NOMO-1 (cell line): ENCODE data around the gene DAP3.
"Not testable (repeated sequence)": the region's sequence is repeated elsewhere in the genome, so short reads cannot be mapped to it uniquely, and the experiment has no call there.

Experiments used
- DNase-seq, 2 experiments: peaks; one replicate each; lab custom pipeline; 2025; ENCODE audit not compliant: unreplicated experiment in 2 of 2; lab: John Stamatoyannopoulos, UW

Gene DAP3

DNA sequence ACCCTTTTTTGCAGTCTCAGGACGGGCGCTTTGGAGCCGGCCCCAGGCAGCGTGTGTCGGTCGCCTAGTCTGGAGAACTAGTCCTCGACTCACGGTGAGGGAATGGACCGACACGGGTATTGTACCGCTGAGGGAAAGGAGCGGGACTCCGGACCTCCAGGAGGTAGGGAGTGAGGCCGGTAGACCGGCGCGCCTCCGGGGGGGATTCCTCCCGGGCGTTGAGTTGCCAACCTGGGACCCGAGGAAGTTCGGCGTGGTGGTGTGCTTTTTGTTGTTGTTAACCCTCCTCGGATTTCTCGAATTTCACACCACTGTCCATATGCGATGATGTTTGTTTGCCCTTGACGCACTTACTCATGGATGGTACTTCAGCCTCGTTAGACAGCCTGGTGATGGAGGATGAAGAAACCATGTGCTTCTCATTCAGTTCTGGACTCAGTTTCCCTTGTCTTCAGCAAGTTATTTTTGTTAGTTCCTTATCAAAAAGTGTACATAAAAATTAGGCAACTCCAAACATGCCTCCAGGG lies at the start of gene DAP3:
TSS of gene DAP3 (plus strand) at position 11 of the 527 bp plus-strand sequence. CDS start 20,689 bp downstream, outside the sequence.
- DNase-seq = not testable (repeated sequence)

DNA sequence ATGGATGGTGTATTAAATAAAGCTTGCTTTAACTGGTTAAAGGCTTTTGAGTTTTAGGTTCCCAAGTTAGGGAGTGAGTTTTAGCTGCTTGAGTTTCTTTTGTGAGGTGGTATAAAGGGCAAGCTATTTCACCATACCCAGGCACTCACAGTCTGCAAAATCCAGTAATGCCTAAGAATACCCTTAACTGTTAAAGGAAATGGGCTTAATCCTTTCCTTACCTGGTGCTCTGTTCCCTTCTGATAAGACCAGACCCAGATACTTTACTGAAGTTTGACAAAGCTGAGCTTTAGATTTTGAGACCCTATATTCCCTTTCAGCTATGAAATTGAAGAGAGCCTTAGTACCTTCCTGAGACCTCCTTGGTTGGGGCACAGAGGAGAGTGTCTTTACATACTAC lies 48.5 kb upstream of the DAP3 start:
- DNase-seq = no peak

DNA sequence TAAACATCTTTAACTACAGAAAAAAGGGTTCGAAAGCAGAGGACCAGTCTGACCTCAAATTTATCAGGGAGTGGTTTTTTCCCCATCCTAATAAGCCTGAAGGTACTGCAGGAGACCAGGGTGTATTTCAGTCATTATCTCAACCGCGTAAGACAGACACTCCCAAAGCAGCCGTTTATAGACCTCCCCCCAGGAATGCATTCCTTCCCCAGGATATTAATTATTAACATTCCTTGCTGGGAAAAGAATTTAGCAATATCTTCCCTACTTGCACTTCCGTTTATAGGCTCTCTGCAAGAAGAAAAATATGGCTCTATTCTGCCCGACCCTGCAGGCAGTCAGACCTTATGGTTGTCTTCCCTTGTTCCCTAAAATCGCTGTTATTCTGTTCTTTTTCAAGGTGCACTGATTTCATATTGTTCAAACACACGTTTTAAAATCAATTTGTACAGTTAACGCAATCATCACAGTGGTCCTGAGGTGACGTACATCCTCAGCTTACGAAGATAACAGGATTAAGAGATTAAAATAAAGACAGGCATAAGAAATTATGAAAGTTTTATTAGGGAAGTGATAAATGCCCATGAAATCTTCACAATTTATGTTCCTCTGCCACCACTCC lies 46.2 kb upstream of the DAP3 start:
- DNase-seq = not testable (repeated sequence)

GRCh38 chr1:155643230-155643629 lies 45.7 kb upstream of the DAP3 start:
- DNase-seq = no peak

- no peak for DNase-seq
Measured at GRCh38 chr1:155645034-155645598, 43.8 kb upstream of the DAP3 start.

DNA sequence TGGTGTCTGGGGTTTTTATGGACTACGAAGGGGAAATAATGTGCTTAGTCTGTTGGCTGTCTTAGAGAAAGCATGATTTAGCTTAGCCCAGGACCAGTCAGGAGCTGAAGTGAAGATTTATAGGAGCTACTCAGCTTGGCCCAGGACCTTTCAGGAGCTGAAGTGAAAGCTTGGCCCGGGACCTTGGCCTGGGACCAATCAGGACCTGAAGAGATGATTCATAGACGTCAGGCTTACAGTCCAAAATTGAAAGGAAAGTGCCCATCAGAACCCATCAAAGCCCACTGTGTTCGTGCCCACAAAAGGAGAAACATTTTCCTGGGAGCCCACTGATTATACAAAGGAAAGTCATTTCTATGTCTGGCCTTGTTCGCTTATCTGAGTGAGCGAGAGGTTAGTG lies 43.2 kb upstream of the DAP3 start:
- no peak for DNase-seq

DNA sequence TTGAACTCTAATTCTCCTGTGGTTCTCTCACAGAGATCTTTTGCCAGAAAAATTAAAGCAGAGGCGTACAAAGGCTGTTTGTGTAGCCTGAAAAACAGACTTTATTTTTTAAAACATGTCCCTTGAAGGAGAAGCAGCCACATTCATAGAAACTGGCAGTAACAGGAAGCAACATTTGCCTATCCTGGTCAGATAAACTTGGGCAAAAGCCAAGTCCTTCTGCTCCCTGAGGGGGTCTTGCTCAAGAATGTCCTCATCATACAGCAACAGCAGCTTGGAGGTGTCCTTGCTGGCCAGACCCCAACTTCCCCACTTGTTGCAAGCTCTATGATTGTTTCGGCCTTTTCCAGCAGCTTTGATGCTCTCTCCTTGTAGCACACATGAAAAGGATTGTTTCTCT lies 42.6 kb upstream of the DAP3 start:
- DNase-seq = peak; percentile 19 to 58

DNA sequence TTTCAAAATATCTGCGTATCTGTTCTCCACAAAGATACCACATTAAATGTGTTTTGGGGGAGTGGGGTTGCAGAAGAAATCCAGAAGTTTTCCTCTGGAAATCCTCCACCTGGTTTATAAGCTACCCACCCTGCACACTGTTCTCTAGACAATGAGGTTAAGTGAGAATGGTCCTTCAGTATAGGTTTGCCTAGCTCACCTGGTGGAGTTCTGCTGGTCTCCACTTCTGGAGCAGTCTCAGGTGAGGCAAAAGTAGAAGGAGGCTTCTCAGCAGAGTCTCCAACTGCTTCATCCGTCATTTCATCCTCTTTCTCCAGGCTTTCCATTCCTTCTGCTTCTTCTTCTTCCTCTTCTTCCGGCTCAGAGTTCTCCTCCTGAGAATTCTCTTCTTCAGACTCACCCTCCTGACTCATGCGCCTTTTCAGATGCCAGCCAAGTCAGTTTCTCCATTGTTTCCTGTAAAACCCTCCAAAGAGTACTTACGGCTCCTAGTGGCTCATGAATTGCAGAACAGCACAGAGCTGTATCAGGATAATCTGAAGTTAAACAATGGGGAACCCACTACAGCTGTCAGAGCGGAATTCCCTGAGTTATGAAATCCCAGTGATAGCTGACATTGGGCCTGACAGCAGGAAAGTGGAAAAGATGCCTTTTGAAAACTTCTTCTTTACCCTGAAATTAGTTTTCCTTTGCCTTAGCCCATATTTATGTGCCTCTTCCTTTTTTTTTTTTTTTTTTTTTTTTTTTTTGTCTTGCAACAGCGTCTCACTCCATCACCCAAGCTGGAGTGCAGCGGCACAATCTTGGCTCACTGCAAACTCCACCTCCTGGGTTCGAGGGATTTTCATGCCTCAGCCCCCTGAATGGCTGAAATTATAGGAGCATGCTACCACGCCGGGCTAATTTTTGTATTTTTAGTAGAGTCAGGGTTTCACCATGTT lies 40.4 kb upstream of the DAP3 start:
- peak; percentile 23 to 35 for DNase-seq

DNA sequence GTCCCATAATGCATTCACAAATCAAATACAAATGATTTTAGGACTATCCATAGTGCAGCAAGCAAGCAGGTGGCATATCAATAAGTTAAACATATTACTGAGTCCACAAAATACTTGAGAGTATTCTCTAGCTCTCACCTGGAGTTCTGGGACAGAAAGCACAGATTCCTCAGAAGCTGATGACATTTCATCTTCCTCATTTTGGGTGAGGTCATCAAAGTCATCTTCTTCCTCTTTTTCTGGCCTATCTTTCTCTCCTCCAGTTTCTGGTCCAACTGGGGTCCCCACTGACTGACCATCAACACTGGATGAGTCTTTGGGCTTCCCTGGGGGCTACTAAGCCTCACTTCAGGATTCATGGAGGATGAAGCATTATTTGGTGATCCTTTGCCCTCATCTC lies 39.2 kb upstream of the DAP3 start:
- peak; percentile 49 to 51 for DNase-seq

DNA sequence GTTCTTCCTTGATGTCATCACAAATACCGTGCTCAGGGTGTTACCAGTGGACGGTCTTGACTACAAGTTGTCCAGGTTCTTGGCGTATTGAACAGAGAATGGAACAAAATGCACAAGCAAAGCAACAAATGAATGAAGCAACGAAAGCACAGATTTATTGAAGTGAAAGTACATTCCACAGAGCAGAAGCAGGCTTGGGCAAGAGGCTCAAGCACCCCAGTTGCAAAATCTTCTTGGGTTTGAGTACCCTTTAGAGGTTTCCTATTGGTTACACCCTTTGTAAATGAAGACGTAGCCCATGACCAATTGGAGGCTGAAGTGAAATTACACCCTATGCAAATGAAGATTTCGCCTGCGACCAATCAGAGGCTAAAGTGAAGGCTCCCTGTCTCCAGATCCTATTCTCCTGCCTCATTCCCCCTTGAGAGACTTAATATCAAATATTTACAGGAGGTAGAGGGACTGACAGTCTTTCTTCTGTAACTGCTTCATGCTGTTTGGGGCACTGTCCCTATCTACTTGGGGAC lies 38.6 kb upstream of the DAP3 start:
- DNase-seq = peak in 1 of 2 experiments; percentile 24

DNA sequence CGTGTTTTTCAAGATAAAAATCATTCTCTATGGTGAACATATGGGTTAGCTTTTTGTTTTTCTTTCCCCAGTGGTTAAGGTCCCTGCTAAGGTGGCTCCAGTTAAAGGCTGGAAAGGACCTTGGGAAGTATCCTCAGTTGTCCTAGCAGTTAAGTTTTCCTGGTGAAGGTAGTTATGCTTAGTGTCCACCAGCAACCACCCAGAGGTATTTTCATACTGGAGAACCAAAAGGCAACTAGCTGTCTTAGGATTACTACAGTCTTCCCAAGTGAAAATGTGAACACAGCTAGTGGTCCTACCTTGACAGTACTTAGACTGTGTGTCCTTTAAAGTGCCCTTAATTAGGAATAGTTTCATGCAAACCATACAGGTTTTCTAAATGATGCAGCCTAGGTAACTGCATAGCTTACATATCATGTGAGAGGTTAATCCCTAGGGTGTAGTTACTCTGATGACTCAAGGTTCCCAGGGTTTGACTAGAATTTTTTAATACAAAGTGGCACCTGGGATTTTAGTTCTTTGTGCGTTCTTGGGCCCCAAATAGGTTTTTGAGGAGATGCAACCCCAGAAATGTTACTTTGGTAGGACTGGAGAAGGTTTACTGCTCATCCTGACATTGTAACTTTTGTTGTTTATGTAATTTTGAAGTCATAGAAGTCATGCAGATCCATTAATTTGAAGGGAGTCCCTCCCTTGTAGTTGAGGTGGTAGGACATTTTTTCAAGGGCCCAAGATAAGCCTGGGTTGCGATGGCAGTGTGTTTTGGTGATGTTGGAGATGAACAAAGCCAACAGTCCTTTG lies 36.8 kb upstream of the DAP3 start:
- no peak for DNase-seq

DNA sequence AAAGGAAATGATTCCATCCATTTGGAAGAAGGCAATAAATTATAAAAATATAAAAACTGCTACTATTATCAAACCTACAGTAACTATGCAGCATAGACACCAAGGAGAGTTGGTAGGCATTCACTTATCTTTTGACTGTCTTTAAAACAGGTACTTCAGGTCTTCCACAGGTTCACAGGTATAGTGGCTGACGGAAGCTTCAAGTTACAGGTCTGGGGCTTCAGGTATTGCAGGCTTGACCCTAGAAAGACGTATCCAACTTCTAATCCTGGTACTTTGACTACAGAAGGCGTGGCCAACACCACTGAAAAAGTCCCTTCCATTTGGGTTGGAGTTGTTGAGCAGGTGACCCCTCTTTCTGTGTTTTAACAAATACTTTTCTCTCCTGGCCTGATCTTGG lies 35.9 kb upstream of the DAP3 start:
- no peak for DNase-seq

GRCh38 chr1:155657463-155657862 lies 31.4 kb upstream of the DAP3 start:
- no peak for DNase-seq

DNA sequence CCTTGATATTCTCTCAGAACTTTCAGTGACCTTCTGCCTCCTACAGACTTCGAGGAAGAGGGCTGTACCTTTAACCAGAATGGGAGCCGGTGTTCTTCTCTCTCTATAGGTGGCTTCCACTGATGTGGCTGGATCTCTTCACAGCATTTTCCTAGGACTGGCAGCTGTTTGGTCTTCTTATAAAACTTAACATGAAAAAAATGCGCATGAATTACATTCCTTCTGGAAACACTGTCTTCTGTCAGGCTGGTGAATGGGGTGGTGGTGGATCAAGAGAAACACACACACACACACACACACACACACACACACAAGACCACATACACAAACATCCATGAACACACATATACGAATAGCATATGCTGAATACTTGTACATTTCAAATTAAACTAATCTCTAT lies 27.7 kb upstream of the DAP3 start:
- DNase-seq = not testable (repeated sequence)

DNA sequence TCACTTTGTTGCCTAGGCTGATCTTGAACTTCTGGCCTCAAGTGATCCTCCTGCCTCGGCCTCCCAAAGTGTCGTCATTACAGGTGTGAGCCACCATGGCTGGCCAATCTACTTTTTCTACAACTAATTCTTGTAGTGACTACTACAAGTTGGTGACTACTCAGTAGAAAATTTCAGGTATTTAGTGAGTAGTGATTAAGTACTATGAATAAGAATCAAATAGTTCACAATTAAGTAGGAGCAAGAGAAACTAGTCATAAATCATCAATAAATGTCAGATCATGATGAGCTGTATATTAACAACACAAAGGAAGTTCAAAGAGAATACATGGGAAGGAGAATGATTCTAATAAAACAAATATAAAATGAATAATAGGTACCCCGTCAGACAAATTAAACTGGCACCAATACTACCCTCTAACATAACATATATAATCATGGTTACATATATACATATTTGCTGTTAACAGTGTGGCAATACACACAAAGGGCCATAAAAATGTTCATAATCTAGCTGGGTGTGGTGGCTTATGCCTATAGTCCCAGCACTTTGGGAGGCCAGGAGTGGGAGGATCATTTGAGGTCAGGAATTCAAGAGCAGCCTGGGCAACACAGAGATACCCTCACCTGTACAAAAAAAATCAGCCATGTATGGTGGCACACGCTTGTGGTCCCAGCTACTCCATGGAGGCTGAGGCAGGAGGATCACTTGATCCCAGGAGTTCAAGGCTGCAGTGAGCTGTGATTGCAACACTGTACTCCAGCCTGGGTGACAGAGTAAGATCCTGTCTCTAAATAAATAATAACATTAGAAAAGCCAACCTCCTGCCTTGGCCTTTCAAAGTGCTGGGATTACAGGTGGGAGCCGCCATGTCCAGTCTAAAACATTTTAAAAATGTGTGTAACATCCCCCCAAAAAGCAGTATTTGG lies 19.4 kb upstream of the DAP3 start:
- DNase-seq = no peak

DNA sequence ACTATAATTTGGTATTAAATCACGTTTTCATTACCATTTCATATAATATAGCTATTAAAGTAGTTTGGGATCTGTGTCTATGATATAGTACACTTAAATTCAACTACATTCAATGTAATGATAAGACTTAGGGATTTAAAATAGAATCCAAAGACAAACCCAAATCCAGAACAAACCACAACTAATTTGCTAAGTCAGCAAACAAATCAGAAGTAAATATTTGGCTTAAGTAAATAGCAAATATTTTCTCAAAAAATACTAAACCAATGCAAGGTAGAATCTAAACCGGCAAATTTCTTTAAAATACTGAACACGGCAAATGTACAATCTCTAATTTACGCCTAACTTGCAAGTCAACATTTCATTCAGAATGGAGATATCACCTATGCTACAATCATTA lies 17.1 kb upstream of the DAP3 start:
- no peak for DNase-seq

DNA sequence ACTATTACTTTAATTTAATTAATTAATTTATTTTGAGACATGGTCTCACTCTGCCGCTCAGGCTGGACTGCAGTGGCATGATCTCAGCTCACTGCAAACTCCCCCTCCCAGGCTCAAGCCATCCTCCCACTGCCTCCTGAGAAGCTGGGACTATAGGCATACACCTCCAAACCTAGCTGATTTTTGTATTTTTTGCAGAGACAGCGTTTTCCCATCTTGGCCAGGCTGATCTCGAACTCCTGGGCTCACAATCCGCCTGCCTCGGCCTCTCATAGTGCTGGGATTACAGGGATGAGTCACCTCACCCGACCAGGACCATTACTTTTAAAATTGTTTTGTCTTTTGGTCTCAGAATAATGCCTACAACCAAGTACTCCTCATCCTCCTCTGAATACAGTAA lies 15.9 kb upstream of the DAP3 start:
- DNase-seq = no peak

GRCh38 chr1:155678027-155678426 lies 10.9 kb upstream of the DAP3 start:
- no peak for DNase-seq

- DNase-seq = not testable (repeated sequence)
Measured at GRCh38 chr1:155678992-155679391, 9.9 kb upstream of the DAP3 start.
